Measurements from ENCODE around the gene RASA1. TPM values are rescaled to one million over a fixed set of nuclear protein-coding genes. Genes with fewer than 3 reads are reported as not detected.

The RASA1 gene
- total RNA-seq, 2 experiments from 2014 or later = 19.0 to 20.6 TPM

DNA sequence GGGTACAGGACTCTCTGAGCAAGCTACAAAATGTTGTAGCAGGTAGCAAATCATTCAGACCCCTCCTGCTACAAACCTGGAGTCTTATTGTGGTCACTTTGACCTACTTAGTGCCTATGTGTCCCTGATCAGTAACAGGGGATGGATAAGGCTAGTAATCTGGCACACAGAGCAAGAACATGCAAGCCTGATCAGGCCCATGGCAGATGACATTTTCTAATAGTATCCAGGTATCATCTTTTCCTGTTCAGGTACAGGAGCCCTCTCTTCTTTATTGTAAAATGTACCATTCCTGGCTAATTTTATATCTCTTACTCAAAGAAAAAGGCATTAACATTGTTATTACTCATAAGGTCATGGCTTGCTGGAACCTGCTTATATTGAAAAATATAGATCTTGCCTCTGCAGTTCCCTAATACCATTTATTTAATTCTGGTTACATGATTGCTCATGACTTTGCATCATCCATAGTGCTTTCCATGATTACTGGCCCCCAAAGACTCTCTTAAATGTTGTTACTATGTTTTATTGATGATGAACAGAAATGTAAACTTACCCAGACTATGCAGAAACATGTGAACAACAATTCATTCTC, 163.3 kb downstream of the RASA1 start:
- Mint-ChIP-seq H3K36me3 (ENCODE audit: low read depth) (no peaks in the 10 kb centered on the region), H3K4me1 (no peaks in the 10 kb centered on the region), H3K27me3 (peaks cover 10% of the 10 kb centered on the region), H3K4me3 (no peak overlapping the region), H3K9me3 (no peaks in the 10 kb centered on the region), H3K27ac (no peak overlapping the region)
- ChIA-PET POLR2A (no interaction called here), CTCF (no interaction called here)
- DNase-seq = no peak

GRCh38 chr5:87432460-87432859, 164.8 kb downstream of the RASA1 start:
- H3K36me3 Mint-ChIP-seq (ENCODE audit: low read depth) = no peaks in the 10 kb centered on the region
- H3K4me3 Mint-ChIP-seq = no peak overlapping the region
- CTCF ChIA-PET = no interaction called here
- H3K27me3 Mint-ChIP-seq = peaks cover 10% of the 10 kb centered on the region
- POLR2A ChIA-PET = interaction anchor here (0.6 kb wide), 1 partner anchor 13 kb away, joined by 5 read pairs; no protein-coding TSS in a partner anchor
- DNase-seq = no peak
- H3K9me3 Mint-ChIP-seq = no peaks in the 10 kb centered on the region
- no peaks in the 10 kb centered on the region for H3K4me1 Mint-ChIP-seq
- H3K27ac Mint-ChIP-seq = no peak overlapping the region

DNA sequence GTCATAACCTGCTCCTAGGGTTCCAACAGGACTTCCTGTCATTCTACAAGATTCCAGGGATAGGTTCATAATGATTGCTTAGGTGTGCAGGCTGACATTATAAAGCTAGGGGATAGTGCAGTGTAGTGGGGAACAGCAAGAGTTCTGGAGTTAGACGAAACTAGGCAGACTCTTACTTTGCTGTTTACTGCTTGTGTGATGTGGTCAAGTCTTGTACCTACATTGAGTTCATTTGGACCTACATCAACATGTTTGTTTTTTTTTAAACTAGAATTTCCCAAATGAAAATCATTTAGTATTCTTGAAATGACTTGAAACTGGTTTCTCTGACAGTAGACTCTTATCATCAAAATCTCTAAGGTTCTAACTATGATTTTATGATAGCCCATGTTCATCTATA, 166.3 kb downstream of the RASA1 start:
- Mint-ChIP-seq H3K9me3 (no peaks in the 10 kb centered on the region), H3K27ac (no peak overlapping the region), H3K36me3 (ENCODE audit: low read depth) (no peaks in the 10 kb centered on the region), H3K4me1 (no peaks in the 10 kb centered on the region), H3K4me3 (no peak overlapping the region), H3K27me3 (peaks cover 12% of the 10 kb centered on the region)
- no peak for DNase-seq
- POLR2A ChIA-PET = no interaction called here
- CTCF ChIA-PET = no interaction called here

DNA sequence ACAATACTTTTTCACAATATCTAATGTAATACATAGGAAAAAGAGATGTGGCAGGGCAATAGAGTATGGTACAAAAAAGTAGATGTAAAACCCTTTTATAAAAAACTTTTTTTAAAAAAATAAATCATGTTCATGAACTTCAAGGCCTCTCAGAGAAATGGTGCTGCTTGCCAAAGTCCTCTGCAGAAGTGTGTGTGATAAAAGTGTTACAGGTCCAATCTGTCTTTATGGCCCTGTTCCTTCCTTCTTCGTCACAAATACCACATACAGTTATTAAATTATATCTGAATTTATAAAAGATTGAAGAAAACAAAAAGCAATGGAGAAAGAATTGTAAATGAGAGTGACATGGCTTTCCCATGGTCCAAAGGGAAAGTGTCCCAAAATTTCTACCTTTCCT, 166.8 kb downstream of the RASA1 start:
- ChIA-PET POLR2A (no interaction called here), CTCF (no interaction called here)
- no peaks in the 10 kb centered on the region for H3K9me3 Mint-ChIP-seq
- DNase-seq = no peak
- no peak overlapping the region for H3K27ac Mint-ChIP-seq
- H3K4me1 Mint-ChIP-seq = no peaks in the 10 kb centered on the region
- H3K4me3 Mint-ChIP-seq = no peak overlapping the region
- peaks cover 10% of the 10 kb centered on the region for H3K27me3 Mint-ChIP-seq
- no peaks in the 10 kb centered on the region for H3K36me3 Mint-ChIP-seq (ENCODE audit: low read depth)

DNA sequence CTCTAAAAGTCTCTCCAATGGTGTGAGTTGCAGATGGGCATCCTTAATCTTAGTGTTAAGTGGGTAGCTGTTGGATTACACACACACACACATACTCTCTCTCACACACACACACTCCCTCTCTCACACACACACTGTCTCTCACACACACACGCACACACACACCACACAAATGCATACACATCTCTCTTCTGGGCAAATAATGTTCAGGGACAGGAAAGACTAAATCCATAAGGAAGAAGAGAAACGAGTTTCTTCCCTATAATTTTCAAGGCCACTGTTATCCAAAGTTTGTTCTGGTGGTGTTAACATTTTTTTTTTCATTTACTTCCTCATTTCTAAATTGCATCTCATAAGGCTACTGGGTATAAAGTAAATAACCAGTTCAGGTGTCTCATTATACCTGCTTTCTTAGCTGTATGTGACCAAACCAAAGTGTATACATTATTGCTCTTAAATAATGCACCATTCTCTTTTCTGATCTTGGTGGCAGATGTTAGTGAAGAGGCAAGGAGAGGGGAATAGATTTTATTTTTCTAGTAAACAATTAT, 167.5 kb downstream of the RASA1 start:
- Mint-ChIP-seq H3K36me3 (ENCODE audit: low read depth) (no peaks in the 10 kb centered on the region), H3K27ac (no peak overlapping the region), H3K4me1 (no peaks in the 10 kb centered on the region), H3K9me3 (no peaks in the 10 kb centered on the region), H3K27me3 (peaks cover 10% of the 10 kb centered on the region), H3K4me3 (no peak overlapping the region)
- no peak for DNase-seq
- CTCF ChIA-PET = no interaction called here
- POLR2A ChIA-PET = no interaction called here

DNA sequence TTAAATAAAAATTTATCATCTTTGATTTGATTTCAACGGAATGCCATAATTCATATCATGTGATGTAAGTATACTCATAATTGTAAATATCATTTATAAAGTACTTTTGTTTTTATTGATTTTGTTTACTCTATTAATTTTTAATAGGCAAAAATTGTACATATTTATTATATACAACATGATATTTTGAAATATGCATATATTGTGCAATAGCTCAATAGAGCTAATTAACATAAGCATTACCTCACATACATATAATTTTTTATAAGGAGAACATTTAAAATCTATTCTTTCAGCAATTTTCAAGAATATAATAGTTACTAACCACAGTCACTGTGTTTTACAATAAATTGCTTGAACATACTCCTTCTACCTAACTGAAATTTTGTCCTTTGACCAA, 170.0 kb downstream of the RASA1 start:
- Mint-ChIP-seq H3K36me3 (ENCODE audit: low read depth) (no peaks in the 10 kb centered on the region), H3K9me3 (no peaks in the 10 kb centered on the region), H3K27me3 (peaks cover 8% of the 10 kb centered on the region), H3K4me3 (no peak overlapping the region), H3K4me1 (peaks cover 3% of the 10 kb centered on the region), H3K27ac (no peak overlapping the region)
- no peak for DNase-seq
- ChIA-PET CTCF (no interaction called here), POLR2A (no interaction called here)

- Mint-ChIP-seq H3K9me3 (no peaks in the 10 kb centered on the region), H3K27me3 (peaks cover 8% of the 10 kb centered on the region), H3K27ac (no peak overlapping the region), H3K4me1 (peaks cover 3% of the 10 kb centered on the region), H3K4me3 (no peak overlapping the region), H3K36me3 (ENCODE audit: low read depth) (no peaks in the 10 kb centered on the region)
- no peak for DNase-seq
- CTCF ChIA-PET = no interaction called here
- POLR2A ChIA-PET = no interaction called here
These were observed 170.5 kb downstream of the RASA1 start for GRCh38 chr5:87438231-87438630.

Other genes starting within 250 kb of the RASA1 start
- gene CCNH, start 145.0 kb downstream of the RASA1 start, total RNA-seq = 10 to 100 TPM; 43.1 to 57.6 TPM